GM12874 (cell line): Measurements from ENCODE around the gene TNS3.

Experiments used
- CTCF ChIP-seq: IDR thresholded peaks from 2 replicates; pipeline ENCODE4 v1.5.1; 2011; ENCODE audit warnings: low read depth, mild to moderate bottlenecking, control low read depth, low read length, moderate library complexity; ENCODE audit not compliant: insufficient read depth

Gene TNS3

GRCh38 chr7:47439181-47439667, 142.7 kb downstream of the TNS3 start:
- TF ChIP-seq CTCF: no peak

GRCh38 chr7:47438411-47439029, 143.4 kb downstream of the TNS3 start:
- TF ChIP-seq CTCF: no peak

GRCh38 chr7:47435889-47436312, 146.0 kb downstream of the TNS3 start:
- TF ChIP-seq CTCF: peak; percentile 31; the same call in 1 of the 2 replicates

GRCh38 chr7:47433564-47433895, 148.4 kb downstream of the TNS3 start:
- TF ChIP-seq CTCF: no peak

GRCh38 chr7:47432671-47433563, 149.0 kb downstream of the TNS3 start:
- TF ChIP-seq CTCF: no peak

GRCh38 chr7:47430422-47430821, 151.5 kb downstream of the TNS3 start:
- no peak for TF ChIP-seq CTCF

GRCh38 chr7:47428768-47429472, 153.0 kb downstream of the TNS3 start:
- TF ChIP-seq CTCF: no peak
